Ectodermal cell (in vitro differentiated cells): ENCODE data around the gene DOCK2.

ENCODE experiments used
- H3K27ac ChIP-seq: 2 replicates; pipeline ENCODE4 v1.7.0; 2013; ENCODE audit warnings: mild to moderate bottlenecking, low read depth, low read length; ENCODE audit not compliant: insufficient read depth, poor library complexity, severe bottlenecking
- H3K27me3 ChIP-seq: 2 replicates; pipeline ENCODE4 v1.7.0; 2013; ENCODE audit warnings: mild to moderate bottlenecking, low read length; ENCODE audit not compliant: insufficient read depth, control insufficient read depth, poor library complexity, severe bottlenecking
- H3K36me3 ChIP-seq: one replicate; pipeline ENCODE4 v1.7.0; 2013; ENCODE audit warnings: low read length; ENCODE audit not compliant: control insufficient read depth, insufficient read depth
- H3K4me1 ChIP-seq: one replicate; pipeline ENCODE4 v1.7.0; 2013; ENCODE audit warnings: low read length; ENCODE audit not compliant: control insufficient read depth, insufficient read depth
- H3K4me3 ChIP-seq: 2 replicates; pipeline ENCODE4 v1.7.0; 2013; ENCODE audit warnings: low read depth, low read length, control low read depth; ENCODE audit not compliant: insufficient read depth
- H3K9me3 ChIP-seq: 2 replicates; pipeline ENCODE4 v1.7.0; 2013; ENCODE audit warnings: mild to moderate bottlenecking, low read length, moderate library complexity; ENCODE audit not compliant: control insufficient read depth
- WGBS, 2 experiments: methylation state at CpG; one replicate each; pipeline ENCODE4 v1.1.7; 2013; ENCODE audit warnings: missing lambda C conversion rate in 2 of 2; 5-methylcytosine and 5-hydroxymethylcytosine counted together

Gene DOCK2

DNA sequence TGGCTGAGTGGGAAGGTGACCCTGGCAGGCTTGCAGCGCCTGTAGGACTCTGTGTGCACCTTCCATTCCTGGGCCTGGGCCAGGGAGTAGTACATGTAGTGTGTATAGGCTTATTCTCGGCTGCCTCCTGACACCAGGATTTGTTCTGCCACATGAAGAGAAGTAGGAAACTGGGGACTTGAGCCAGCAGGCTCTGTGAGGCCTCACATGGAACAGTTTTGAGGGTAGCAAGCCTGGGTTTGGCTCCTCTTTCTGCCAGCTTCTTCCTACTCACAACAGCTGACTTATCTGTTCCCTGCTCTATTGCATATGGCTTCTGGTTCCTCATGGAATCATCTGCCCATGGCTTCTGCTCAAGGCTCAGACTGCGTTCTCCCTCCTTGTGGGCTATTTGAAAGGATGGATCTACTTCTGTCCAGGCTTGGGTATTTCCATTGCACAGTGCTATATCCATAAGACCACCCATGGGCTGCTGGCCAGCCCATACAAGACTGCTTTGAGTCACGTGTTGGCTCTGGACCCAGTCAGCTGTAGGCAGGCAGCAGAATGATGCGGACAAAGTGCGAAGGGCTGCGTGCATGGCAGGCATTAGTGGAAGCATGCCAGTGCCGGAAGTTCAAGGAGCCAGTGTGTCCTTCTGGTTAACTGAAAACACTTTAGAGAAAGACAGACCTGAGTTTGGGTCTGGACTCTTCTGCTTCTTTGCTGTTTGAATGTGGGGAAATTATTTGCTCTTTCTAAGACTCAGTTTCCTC is 354.2 kb downstream of the DOCK2 start:
- no peaks in the 10 kb centered on the region for H3K27me3 ChIP-seq
- no peaks in the 10 kb centered on the region for H3K36me3 ChIP-seq
- WGBS, 2 experiments: 94% methylated on average over 8 of the region's 8 CpGs
- H3K27ac ChIP-seq: no peak overlapping the region
- no peaks in the 10 kb centered on the region for H3K9me3 ChIP-seq
- no peak overlapping the region for H3K4me3 ChIP-seq
- H3K4me1 ChIP-seq: peaks cover 9% of the 10 kb centered on the region

GRCh38 chr5:169992789-169993484 is 355.9 kb downstream of the DOCK2 start:
- Histone ChIP-seq H3K27me3 (no peaks in the 10 kb centered on the region), H3K9me3 (no peaks in the 10 kb centered on the region), H3K4me3 (no peak overlapping the region), H3K4me1 (peaks cover 9% of the 10 kb centered on the region), H3K36me3 (no peaks in the 10 kb centered on the region), H3K27ac (no peak overlapping the region)
- WGBS, 2 experiments: 95 to 100% methylated on average over 2 of the region's 2 CpGs

DNA sequence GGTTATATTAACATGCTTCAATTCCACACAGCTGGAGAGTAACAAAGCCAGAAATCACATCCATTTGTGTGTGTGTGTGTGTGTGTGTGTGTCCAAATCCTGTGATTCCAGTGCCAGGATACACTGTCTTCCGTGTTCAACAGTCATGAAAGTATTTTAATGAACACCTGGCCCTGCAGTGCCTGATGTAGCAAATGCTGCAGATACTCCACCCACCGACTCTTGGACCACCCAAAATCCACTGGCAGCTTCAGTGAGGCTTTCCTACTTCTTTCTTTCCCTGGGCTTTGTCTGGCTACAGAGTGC is 356.4 kb downstream of the DOCK2 start:
- no peak overlapping the region for H3K27ac ChIP-seq
- H3K4me3 ChIP-seq: no peak overlapping the region
- WGBS, 2 experiments: 88% methylated on average over 2 of the region's 2 CpGs
- no peaks in the 10 kb centered on the region for H3K27me3 ChIP-seq
- no peaks in the 10 kb centered on the region for H3K36me3 ChIP-seq
- H3K9me3 ChIP-seq: no peaks in the 10 kb centered on the region
- peaks cover 9% of the 10 kb centered on the region for H3K4me1 ChIP-seq

GRCh38 chr5:169997798-169998197 is 360.7 kb downstream of the DOCK2 start:
- Histone ChIP-seq H3K27me3 (no peaks in the 10 kb centered on the region), H3K4me3 (no peak overlapping the region), H3K4me1 (peaks cover 9% of the 10 kb centered on the region), H3K9me3 (no peaks in the 10 kb centered on the region), H3K27ac (no peak overlapping the region), H3K36me3 (no peaks in the 10 kb centered on the region)
- 92 to 96% methylated on average over 3 of the region's 3 CpGs for WGBS, 2 experiments

DNA sequence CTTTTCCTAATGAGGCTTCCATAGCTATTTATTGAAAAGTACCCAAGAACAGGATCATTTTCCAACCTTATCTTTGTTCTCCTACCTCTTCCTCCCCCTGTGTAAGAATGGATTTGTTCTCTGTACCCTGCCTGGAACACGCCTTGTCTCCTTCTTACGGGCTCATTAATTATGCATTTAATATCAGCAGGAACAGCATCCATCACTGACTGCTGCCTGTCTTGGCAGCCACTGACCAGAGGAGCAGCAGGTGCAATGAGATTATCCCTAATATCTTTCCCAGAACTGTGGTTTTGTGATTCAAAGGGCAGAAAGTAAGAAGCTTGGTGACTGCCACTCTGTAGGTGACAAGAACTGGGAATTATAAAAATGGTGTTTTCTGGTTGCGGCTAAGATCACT is 362.5 kb downstream of the DOCK2 start:
- no peaks in the 10 kb centered on the region for H3K36me3 ChIP-seq
- H3K9me3 ChIP-seq: no peaks in the 10 kb centered on the region
- no peak overlapping the region for H3K4me3 ChIP-seq
- no peaks in the 10 kb centered on the region for H3K27me3 ChIP-seq
- H3K27ac ChIP-seq: no peak overlapping the region
- H3K4me1 ChIP-seq: no peaks in the 10 kb centered on the region
- WGBS, 2 experiments: 94 to 98% methylated on average over 3 of the region's 3 CpGs

GRCh38 chr5:170000155-170000554 is 363.1 kb downstream of the DOCK2 start:
- 95 to 97% methylated on average over 2 of the region's 2 CpGs for WGBS, 2 experiments

DNA sequence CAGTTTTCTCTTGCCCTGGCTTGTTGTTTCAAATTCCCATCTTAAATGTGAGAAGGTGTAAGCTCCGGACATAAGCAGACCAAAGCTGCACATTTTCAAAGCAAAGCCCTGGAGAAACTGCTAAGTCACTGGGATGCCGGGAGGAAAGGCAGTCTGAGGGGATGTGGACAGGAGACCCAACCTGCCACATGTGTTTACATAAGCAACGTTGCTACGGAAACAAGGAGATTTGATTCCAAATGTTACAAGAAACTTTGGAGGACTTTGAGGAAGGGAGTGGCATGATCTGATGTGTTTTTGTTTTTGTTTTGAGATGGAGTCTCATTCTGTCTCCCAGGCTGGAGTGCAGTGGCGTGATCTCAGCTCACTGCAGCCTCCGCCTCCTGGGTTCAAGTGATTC is 368.9 kb downstream of the DOCK2 start:
- WGBS, 2 experiments: 93 to 94% methylated on average over 6 of the region's 6 CpGs
- H3K36me3 ChIP-seq: no peaks in the 10 kb centered on the region
- no peak overlapping the region for H3K27ac ChIP-seq
- no peaks in the 10 kb centered on the region for H3K27me3 ChIP-seq
- no peaks in the 10 kb centered on the region for H3K9me3 ChIP-seq
- no peak overlapping the region for H3K4me3 ChIP-seq
- no peaks in the 10 kb centered on the region for H3K4me1 ChIP-seq

More at GRCh38 chr5:170000155-170000554, 363.1 kb downstream of the DOCK2 start:
- Histone ChIP-seq H3K4me3 (no peak overlapping the region), H3K27me3 (no peaks in the 10 kb centered on the region), H3K9me3 (no peaks in the 10 kb centered on the region), H3K36me3 (no peaks in the 10 kb centered on the region), H3K27ac (no peak overlapping the region), H3K4me1 (no peaks in the 10 kb centered on the region)

DNA sequence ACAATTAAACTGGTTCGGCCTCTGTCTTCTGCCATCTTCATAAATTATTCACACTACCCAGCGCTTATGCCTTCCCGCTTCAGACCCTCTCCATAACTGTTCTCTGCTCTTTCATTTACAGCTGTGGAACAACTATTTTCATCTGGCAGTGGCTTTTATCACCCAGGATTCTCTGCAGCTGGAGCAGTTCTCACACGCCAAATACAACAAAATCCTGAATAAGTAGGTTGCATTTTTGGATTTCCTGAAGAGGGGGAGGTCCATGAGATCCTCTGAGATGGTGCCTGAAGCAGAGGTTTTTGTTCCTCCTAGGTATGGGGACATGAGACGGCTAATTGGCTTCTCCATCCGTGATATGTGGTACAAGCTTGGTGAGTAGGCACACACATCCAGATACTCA is 371.3 kb downstream of the DOCK2 start:
- no peak overlapping the region for H3K27ac ChIP-seq
- WGBS, 2 experiments: 92% methylated on average over 6 of the region's 6 CpGs
- no peaks in the 10 kb centered on the region for H3K36me3 ChIP-seq
- no peak overlapping the region for H3K4me3 ChIP-seq
- H3K27me3 ChIP-seq: no peaks in the 10 kb centered on the region
- H3K4me1 ChIP-seq: no peaks in the 10 kb centered on the region
- H3K9me3 ChIP-seq: no peaks in the 10 kb centered on the region

GRCh38 chr5:170010595-170010994 is 373.5 kb downstream of the DOCK2 start:
- no peaks in the 10 kb centered on the region for H3K27me3 ChIP-seq
- no peaks in the 10 kb centered on the region for H3K4me1 ChIP-seq
- no peaks in the 10 kb centered on the region for H3K9me3 ChIP-seq
- H3K4me3 ChIP-seq: no peak overlapping the region
- H3K27ac ChIP-seq: no peak overlapping the region
- H3K36me3 ChIP-seq: no peaks in the 10 kb centered on the region
- 88 to 89% methylated on average over 3 to 4 of the region's 4 CpGs for WGBS, 2 experiments

DNA sequence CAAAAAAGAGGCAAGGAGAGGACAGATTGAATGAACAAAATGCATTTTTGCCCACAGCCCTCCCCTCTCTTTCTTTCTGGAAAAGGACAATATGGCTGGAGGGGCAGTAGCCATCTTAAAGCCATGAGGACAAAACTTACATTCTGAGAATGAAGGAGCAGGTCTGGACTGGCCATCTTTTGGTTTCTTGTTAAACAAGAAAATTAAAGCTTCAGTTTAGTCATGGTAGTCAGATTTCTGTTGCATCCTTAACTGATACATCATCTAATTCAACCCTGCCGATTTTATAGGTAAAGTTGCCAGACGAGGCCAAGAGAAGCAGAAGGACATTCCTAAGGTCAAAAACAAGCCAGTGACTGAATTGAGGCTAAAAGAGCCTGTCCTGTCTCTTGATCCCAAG is 374.7 kb downstream of the DOCK2 start:
- no peaks in the 10 kb centered on the region for H3K9me3 ChIP-seq
- WGBS, 2 experiments: 94 to 97% methylated on average over 2 of the region's 2 CpGs
- H3K36me3 ChIP-seq: no peaks in the 10 kb centered on the region
- no peak overlapping the region for H3K4me3 ChIP-seq
- no peaks in the 10 kb centered on the region for H3K27me3 ChIP-seq
- no peak overlapping the region for H3K27ac ChIP-seq
- no peaks in the 10 kb centered on the region for H3K4me1 ChIP-seq
